Stimulated activated CD4-positive, alpha-beta T cell treated with anti-CD3 and anti-CD28 coated beads, Interleukin-1b, Interleukin-23, amount 100 ng/mL, for 1 hour (primary cell): ENCODE data around the gene MDM2.
"Not testable (repeated sequence)": the region's sequence is repeated elsewhere in the genome, so short reads cannot be mapped to it uniquely, and the experiment has no call there.

Experiments
- DNase-seq, 2 donors: peaks; one replicate each; pipeline ENCODE4 v3.0.0-alpha.2; 2020; ENCODE audit warnings: low read depth in 2 of 2

MDM2 gene

DNA sequence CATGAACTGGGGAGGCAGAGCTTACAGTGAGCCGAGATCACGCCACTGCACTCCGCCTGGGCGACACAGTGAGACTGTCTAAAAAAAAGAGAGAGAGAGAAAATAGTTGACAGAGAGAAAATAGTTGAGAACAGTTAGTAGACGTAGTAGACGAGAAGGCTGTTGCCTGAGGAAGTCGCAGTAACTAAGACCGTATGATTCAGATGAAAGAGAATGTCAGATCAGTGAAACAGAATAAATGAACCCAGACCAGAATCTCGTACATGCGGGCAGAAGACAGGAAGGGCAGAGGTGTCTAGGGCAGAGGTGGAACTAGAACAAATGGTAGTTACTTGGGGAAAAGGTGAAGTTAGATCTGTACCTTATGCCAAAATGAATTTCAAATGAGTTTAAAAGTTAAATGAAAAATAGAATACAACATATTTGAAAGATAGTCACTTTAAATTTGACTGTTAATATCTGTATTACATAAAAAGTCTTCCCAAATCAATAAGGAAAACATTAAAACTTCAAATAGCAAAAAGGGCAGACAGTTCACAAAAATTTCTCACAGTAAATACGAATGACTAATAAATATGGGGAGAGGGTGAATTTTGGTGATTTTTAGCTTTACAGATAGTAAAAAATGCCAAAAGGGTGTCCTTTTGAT, 17.7 kb downstream of the MDM2 start:
- DNase-seq = no peak

DNA sequence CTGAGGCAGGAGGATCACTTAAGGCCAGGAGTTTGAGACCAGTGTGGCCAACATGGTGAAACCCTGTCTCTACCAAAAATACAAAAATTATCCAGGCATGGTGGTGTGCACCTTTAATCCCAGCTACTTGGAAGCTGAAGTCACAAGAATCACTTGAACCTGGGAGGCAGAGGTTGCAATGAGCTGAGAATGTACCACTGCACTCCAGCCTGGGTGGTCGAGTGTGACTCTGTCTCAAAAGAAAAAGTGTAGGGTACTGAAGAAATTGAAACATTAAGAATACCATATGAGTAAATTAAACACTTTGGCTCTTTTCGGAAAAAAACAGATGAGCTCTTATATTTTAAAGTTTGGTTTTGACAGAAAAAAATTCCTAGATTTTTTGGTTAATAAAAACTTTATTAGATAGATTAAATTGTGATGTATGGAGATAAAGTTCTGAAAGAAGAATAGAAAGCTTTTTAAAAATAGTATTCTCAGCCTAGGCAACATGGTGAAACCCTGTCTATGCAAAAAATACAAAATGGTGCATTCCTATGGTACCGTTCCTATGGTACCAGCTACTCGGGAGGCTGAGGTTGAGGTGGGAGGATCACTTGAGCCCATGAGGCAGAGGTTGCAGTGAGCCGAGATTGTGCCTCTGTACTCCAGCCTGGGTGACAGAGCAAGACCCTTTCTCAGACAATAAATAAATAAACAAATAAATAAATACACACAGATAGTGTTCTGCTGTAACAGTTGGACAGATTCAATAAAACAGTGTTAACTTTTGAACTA, 20.1 kb downstream of the MDM2 start:
- DNase-seq = no peak

- DNase-seq = no peak
Observed at GRCh38 chr12:68828672-68829068, 20.7 kb downstream of the MDM2 start.

GRCh38 chr12:68831272-68831671, 23.3 kb downstream of the MDM2 start:
- DNase-seq = no peak

DNA sequence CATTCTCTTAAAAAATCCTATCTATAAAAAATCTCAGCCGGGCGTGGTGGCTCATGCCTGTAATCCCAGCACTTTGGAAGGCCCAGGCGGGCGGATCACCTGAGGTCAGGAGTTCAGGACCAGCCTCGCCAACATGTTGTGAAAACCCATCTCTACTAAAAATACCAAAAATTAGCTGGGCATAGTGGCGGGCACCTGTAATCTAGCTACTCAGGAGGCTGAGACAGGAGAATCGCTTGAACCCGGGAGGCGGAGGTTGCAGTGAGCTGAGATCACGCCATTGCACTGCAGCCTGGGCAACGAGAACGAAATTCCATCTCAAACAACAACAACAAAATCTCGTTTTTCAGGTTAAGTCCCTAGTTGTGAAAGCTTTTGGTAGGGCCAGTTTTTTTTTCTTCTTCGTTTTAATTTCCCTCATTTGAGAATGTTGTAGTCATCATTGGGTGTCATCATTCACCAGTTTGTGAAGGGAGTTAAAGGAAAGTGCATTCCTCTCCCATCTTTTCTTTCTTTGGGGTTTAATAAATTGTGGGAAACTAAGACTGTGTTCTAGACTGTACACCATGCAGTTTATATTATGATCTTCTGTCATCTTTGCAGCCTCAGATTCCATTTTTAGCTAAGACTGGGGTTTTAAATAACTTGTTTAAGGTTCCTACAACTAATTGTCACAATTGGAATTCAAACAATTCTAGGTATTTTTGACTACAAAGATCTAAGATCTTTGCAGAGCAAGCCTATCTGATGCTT, 23.9 kb downstream of the MDM2 start:
- no peak for DNase-seq

GRCh38 chr12:68832504-68832867, 24.5 kb downstream of the MDM2 start:
- DNase-seq = no peak

GRCh38 chr12:68833508-68833907, 25.5 kb downstream of the MDM2 start:
- no peak for DNase-seq

DNA sequence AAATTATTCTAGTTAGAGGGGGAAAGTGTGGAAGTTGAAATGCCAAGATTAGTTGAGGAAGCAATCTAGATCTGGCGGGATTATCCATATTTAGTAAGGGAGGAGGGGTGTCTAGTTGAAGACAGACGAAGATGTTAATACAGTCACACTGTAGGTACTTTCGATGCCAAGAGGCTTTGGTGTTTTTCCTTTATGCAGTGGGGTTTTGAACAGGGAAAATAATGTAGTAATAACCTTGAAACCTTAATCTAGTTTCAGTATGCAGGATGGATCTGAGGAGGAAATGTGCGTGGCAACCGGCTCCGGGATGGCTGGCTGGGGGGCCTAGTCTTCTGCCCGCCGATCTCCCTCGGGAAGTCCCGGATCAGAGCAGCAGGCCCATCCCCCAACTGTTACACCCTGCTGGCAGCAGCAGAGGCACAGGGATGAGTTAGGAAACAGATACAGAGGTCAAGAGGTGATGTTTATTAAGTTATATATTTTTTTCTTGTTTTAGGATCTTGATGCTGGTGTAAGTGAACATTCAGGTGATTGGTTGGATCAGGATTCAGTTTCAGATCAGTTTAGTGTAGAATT, 27.4 kb downstream of the MDM2 start:
- DNase-seq = no peak

GRCh38 chr12:68837215-68837614, 29.2 kb downstream of the MDM2 start:
- no peak for DNase-seq

DNA sequence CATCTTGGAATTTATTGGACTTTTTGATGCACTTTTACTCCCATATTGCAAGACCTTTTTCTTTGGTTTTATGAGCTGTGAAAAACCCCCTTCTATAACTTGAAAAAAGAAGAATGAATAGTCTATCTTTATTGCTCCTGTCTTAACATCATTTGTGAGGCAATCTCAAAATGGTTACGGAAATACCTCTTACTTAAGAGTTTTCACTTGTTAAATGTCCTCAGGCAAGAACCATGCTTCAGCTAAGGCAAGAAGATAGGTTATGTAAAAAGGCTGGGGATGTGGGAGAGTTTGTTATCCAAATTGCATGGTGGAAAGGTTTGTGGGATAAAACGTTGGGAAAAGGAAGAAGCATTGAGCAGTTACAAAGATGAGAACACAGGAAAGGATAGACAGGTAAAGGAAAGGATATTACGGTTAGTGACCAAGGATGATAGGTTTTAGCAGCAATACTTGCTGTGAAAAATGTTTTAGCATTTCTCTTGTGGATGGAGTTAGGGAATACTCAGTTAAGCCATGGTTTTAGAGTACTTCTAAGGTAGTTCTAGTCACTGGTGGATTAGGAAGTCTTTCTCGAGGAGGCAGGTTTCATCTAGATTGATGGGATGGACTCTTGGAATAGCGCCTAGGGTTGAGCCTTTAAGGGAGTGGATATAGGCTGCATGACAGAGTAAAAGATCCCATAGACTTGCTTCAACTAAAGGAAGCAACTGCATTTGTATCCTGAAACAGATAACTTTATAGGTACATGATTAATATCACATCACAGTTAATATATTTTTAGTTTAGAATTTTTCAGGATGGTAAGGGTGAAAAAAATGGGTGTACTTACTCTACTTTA, 30.3 kb downstream of the MDM2 start:
- DNase-seq = no peak

- DNase-seq = no peak
Observed at GRCh38 chr12:68839183-68840147, 31.5 kb downstream of the MDM2 start.

DNA sequence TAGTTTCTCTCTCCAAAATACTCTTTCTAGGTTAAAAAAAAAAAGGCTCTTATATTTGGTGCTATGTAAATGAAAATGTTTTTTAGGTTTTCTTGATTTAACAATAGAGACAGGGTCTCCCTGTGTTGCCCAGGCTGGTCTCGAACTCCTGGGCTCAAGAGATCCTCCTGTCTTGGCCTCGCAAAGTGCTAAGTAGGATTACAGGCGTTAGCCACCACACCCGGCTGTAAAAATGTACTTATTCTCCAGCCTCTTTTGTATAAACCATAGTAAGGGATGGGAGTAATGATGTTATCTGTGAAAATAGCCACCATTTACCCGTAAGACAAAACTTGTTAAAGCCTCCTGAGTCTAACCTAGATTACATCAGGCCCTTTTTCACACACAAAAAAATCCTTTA, 33.2 kb downstream of the MDM2 start:
- not testable (repeated sequence) for DNase-seq

- no peak for DNase-seq
Observed at GRCh38 chr12:68841717-68842116, 33.7 kb downstream of the MDM2 start.

GRCh38 chr12:68842123-68842522, 34.1 kb downstream of the MDM2 start:
- no peak for DNase-seq

DNA sequence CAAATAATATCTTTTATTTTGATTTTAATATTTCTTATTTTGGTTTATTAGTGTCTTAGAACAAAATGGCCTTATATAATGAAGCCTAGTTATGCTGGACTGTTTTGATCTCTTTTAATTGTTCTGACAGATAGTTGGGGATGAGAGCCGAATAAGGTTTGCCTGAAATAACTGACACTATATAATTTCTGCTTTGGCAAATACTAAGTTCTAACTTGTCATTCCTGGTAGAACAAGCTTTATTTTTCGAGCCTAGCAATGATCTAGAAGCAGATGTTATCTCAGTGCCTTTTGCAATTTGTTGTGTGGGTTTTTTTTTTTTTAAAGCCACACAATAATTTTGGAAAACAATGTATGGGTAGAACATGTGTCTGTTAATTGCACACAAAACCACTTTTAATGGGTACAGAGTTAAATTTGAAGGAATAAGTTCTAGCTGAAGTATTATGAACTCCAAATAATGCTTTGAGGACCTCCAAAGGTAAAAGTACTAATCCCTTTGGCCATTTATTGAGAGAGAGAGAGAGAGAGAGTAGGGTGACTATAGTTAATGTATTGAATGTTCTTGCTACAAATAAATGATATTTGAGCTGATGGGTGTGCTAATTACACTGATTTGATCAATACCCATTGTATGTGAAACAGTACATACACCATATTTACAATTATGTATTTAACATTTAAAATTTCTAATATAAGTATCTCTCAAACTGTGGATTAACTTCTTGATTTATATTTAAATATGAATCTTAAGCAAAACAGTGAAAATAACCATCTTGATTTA, 35.0 kb downstream of the MDM2 start:
- DNase-seq = no peak

GRCh38 chr12:68844318-68844745, 36.4 kb downstream of the MDM2 start:
- DNase-seq = no peak

- no peak for DNase-seq
Observed at GRCh38 chr12:68844788-68845695, 37.1 kb downstream of the MDM2 start.

DNA sequence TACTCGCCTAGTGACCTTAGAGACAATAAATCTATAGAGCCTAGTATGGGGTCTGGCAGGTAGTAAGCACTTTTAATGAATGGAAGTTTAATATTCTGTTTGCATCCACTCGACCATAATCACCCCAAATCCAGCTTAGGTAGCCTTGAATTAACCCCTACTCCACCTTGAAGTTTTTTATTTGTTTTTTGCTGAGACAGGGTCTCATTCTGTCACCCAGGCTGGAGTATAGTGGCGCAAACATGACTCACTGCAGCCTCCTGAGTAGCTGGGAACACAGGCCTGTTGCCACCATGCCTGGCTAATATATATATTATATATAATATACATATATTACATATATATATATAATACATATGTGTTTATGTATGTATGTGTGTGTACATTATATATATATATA, 38.8 kb downstream of the MDM2 start:
- DNase-seq = no peak

DNA sequence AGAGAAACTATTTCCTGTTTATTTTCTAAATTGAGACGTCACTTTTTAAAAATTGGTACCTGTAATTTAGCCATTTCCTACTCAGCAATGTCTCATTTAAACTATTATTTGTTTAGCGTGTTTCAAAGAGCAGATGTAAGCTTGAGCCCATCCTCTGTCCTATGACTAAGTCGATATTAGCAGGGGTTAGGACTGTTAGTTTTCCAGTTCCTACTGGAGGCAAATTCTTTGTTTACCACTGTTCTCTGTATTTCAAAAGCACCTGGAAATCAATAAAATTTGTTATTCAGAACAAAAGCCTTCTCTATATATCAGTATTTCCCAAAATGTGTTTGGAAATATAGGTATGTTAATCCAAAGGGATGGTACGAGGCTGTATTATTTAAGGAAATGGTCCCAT, 42.4 kb downstream of the MDM2 start:
- no peak for DNase-seq
